GM21381 (cell line): ENCODE results near the gene ANGPTL7.
"Not testable (repeated sequence)": the region's sequence is repeated elsewhere in the genome, so short reads cannot be mapped to it uniquely, and the experiment has no call there.

Experiments used
- ATAC-seq: cut with Tn5 transposase; IDR thresholded peaks from one replicate; pipeline ENCODE4 v1.9.1; 2021; ENCODE audit warnings: mild to moderate bottlenecking, moderate library complexity; ENCODE audit not compliant: unreplicated experiment

ANGPTL7 gene, protein sequence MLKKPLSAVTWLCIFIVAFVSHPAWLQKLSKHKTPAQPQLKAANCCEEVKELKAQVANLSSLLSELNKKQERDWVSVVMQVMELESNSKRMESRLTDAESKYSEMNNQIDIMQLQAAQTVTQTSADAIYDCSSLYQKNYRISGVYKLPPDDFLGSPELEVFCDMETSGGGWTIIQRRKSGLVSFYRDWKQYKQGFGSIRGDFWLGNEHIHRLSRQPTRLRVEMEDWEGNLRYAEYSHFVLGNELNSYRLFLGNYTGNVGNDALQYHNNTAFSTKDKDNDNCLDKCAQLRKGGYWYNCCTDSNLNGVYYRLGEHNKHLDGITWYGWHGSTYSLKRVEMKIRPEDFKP

DNA sequence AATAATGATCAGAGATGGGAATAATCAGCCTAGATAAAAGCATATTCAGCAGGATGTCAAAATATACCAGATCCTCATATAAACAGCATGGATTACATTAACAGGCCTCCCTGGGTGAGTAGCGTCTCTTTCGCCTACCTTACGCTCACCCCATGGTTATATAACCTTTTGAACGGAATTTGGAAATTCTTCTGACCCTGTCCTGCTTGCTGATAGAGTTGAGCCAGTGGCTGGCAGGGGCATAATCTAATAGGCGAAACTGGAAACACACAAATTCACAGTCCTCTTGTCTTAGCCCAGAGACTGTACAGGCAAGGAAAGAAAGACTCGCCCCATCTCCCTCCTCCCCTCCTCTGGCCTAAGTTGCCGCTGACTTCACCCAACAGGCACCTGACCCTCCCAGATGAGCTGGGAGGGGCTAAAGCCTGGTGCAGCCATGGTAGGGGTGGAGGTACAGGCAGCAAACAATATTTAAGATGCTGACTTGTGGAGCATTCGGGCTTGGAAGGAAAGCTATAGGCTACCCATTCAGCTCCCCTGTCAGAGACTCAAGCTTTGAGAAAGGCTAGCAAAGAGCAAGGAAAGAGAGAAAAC is at the start of gene ANGPTL7:
ANGPTL7 (plus strand) TSS at position 498 of the 594 bp plus-strand sequence. CDS start 225 bp downstream, outside the sequence.
- no peak for ATAC-seq

DNA sequence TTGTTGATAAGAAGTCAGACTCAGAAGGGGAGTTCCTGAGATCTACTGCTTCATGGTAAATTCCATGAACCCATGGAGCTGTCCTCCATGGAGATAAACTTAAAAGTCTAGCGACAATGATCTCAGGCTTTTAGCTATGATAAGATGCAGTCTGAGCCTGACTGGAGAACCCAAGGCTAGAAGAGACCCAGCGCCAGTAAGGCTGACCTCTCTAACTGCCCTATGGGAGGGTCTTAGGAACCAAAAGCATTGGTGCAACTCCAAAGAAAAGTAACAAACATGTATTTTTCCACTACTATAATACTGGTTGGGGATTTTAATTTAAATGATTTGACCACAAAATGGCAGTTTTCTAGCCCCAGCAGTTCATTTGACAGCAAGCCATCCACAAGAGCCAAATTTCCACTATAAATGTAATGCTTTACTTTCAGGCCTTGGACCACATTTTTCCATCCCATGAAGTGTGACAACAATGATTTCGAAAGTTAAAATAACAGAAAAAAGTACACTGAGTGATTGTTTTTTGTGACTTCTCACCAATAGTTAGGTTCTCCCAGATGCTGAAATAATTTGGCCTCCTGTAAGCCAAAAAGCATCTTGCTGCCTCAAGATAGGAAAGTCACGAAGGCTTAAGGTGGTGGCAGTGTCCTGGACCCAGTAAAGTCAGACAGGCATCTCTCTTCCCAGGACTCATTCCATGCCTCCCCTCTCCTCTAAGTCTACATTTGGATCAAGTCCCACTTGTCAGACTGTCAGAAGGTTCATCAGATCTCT is 46.4 kb upstream of the ANGPTL7 start:
- no peak for ATAC-seq

DNA sequence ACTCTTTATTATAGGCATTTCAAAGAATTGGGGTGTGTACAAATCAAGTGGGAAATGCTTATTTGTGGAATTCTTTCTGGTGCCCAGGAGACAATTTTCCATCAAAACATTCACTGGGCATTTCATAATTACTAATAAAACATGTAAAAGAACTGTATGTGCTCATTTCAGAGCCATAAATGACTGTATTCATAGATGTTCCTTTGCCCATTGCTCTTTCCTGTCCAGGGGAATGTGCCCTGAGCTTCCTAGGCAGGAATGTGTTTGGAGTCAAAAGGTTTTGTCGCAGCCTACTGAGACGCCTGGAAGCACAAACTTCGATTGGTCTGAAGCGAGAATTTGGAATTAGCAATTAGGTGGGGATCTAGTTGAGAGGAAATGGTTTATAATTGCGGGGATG is 45.8 kb upstream of the ANGPTL7 start:
- no peak for ATAC-seq

DNA sequence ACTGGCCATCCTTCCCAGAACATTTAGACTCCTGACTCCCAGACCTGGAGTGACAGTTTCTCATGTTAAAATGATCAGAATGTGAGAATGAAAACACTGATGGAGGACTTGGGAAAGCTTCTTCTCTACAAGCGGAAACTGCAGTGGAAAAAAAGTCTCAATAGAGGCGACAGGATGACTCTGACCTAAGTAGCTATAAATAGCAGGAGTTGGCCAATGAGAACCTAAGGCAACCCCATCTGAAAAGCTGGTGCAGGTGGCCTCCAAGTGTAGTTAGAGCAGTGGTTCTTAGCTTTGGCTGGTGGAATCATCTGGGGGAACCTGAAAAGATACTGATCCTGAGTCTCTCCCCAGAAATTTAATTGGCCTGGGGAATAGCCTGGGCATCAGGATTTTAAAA is 45.2 kb upstream of the ANGPTL7 start:
- no peak for ATAC-seq

DNA sequence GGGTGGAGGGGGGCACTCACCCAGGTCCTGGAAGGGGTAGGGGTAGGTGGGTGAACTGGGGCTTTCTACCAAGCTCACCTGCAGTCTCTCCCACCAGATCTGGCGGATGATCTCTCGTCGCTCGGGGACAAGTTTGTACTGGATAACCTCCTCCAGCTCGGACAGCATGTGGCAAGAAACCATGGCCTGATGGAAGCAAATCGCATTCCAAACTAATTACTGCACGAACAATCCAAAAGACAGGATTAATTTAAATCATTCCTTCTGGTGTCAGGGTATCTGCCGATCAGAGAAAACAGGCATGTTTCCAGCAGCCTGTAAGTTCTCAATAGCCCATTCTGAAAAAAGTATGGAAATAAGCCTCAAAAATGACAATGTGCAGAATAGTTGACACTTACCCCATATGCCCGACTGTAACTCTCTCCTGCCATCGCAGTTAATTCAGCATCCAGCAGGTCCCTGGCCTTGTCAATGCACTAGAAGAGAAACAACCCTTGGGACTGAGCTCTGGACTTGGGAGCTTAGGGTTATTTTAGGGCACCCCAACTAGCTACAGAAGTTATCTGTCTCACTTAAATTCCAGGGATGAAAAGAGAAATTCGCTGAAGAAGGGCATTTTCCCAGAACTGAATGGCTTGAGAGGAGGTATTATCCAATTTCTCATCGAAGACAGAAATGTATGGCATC is 44.4 kb upstream of the ANGPTL7 start:
- no peak for ATAC-seq

DNA sequence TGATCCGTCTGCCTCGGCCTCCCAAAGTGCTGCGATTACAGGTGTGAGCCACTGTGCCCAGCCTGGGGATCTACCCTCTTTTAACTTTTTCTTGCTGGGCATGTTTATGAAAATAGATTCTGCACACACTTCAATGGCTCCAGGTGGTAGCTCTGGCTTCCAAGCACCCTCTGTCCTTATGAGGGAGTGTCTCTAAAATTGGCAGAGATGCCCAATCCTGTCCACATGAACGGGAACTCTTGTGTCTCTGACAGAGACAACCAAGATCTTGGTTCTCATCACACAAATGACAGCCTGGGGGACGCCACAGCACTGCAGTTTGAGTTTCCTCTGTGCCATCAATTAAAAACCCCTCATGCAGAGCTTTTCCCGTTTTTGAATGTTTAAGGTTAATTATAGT is 43.4 kb upstream of the ANGPTL7 start:
- ATAC-seq = no peak

DNA sequence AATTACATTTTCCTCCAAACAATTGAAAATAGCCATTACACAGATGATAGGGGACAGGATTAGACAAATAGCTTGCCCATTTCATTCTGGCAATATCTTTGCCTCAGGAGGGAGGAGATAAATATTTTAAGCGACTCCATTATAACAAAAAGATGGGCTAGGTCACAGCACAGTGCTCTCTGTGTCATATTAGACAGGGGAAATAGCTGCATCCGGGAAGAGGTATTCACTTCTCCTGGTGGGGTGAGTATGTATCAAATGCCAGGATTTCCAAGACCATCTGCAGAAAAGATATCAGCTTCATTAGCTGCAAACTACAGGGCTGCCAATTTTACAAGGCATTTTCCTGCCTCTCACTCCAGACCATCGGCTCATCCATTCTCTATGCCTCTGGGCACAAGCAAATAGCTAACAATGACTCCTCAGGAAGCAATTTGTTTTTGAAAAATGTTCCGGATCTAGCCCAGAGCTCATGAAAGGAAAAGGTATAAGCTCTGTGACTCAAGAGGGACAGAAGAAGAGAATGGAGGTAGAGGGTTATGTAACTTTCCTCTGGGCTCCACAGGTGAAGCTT is 41.9 kb upstream of the ANGPTL7 start:
- no peak for ATAC-seq

DNA sequence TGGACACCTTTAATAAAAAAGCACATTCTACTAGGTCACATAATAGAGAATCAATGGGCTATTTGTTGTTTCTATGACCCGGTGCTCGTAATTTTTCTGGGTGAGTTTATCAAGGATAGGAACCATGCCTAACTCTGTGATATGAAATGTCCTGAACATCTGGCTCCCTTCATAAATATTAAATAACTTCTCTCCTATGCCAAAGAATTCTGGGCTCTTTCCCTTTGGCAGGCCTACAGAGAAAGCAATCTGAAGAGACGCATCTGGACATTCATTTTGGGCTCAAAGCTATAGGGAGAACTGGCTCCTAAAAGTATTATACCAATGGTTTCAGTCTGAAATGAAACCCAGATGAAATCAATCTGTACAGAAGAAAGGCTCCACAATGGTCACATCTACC is 38.8 kb upstream of the ANGPTL7 start:
- no peak for ATAC-seq

DNA sequence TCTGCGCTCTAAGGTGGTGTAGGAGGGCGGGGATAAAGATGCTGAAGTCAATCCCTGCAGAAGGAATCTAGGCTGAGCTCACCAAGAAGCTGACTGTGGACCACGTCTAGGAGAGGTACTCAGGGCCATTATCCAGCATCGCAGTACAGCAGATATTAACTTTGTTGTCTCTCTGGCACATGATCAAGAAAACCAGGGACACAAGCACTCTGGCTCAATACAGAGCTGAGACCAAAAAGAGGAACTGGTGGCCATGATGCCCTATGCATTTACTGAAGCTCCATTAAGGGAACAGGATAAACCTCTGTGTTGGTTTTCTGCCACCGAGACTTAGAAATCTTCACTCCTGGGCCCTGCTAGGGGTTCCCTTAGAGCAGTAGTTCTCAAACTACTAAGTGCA is 38.0 kb upstream of the ANGPTL7 start:
- ATAC-seq = no peak

DNA sequence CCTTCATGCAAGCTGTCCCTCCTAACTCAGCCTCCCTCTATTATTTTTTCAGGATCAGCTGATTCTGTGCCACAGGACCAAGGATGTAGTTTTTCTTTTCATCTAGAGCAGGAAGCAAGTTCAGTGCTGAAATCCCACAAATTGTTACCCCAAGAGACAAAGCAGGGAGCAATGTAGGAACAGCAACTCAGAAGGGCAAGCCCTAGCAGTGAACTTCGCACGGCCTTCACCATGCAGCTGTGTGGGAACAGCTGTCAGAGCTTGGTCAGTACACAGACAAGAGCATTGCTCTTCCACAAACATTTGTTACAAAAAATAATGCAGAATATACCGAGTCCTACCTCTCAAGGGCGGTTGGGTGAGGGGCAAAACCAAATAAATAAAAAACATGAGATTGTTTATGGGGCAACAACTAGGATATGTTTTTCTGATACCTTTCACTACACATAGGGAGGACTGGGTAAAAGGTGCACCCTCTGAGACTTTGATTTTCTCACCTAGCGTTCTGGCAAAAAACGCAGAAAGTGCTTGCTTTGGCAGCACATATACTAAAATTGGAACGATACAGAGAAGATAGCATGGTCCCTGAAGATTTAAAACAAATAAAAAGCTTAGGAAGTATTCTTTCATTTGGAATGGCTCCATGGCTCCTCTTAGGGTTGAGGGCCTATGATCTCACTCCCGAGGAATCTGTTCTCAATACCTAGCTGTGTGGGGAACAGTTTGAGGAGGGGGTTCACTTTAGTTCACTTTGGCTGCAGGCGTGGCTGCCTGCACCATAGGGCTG is 37.1 kb upstream of the ANGPTL7 start:
- no peak for ATAC-seq

DNA sequence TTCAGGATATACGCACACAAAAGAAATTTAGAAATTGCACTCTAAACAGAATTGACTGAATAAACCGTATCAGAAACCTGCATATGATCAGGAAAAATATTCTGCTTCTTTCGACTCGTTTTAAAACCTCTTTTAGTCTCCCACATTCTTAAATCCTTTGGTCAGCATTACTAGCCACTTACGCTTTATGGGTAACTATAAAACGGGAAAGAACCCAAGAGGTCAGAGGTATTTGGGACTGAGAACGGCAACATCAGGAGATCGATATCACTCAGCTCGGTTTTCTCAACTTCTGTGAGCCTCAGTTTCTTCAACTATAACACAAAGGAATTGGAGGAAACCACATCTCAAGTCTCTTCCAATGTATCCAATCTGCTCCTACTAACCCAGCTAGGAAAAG is 36.4 kb upstream of the ANGPTL7 start:
- ATAC-seq = no peak

DNA sequence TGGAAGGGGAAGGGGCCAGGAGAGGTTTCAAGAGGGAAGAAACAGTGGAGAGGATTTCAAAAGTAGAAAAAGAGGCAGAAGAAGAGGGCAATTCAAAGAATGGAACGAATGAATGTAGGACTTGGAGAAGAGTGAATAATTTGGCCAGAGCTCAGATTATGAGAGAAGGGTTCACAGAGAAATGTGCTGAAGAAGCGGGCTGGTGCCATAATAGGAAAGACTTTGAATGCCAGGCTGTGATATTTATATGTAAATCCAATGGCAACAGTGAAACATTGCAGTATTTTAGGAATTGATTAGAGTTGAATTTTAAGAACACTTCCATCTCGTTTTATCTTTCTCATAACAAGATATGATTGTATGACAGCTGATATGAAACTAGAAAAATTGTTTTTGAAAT is 36.0 kb upstream of the ANGPTL7 start:
- ATAC-seq = no peak

DNA sequence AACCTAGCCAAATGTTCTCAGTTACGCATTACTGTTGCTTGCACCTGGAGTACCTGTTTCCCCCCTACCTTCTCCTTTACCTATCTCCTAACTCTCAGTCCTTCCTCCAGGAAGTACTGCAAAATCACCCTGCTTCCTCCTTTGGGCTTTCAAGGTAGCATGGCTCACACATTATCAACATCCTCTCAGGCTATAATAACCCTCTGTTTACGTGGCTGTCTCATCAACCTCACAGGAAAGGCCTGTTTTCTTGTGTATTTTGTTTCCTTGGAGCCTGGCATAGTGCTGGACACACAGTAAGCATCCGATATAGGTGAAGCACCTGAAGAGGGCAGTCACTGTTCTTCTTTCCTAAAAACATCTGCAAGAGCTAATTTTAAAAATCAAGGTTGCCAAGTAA is 32.7 kb upstream of the ANGPTL7 start:
- no peak for ATAC-seq

DNA sequence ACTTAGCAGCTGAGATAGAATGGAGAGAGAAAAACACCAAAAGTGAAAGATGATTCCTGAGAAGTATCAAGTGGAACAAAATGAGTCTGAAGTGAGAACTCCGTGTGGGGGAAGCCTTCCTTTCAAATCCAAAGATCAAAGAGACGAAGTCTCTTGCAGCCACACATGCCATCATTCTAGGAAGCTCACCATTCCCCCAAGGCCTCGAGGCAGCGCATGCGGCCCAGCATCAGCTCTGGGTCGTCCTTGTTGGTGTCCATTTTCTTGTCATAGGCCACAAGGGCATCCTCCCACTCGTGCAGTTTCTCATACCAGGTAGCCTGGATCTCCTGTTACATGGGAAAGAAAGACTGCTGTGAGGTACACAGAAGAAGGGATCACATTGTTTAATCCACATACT is 32.2 kb upstream of the ANGPTL7 start:
- no peak for ATAC-seq

DNA sequence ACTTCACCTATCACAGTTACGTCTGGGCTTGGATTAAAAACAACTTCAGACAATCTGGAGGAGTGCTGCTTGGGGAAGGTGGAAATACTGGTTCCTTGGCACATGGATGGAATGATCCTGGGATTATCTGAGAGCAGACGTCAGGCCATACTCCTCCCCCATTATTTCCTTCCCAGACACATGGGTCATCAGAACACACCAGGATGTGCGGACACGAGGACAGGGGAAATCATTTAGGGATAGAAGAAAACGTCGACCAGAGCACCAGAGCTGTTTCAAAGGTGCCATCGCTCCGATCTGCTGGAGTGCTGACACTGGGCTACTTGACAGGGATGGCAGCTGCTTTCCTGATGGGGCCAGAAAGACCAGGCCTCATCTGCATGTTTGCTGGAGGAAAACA is 31.8 kb upstream of the ANGPTL7 start:
- ATAC-seq = no peak

DNA sequence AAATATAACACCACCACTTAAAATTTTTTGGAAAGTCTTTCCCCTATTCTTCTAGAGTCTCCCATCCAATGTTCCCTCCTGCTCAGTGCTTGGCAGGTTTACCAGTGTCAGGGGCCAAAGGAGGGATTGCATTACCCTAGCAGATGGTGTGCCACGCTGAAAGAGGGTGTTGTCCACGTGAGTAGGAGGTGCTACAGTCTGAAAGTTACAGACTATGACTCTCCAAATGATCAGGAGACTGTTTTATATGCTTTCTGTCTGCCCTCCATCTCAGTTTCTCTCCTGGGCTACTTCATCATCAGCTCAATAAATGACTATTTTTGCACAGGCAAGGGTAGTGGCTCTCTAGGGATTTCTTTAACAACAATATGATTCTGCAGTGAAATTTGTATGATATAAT is 31.3 kb upstream of the ANGPTL7 start:
- ATAC-seq = no peak

DNA sequence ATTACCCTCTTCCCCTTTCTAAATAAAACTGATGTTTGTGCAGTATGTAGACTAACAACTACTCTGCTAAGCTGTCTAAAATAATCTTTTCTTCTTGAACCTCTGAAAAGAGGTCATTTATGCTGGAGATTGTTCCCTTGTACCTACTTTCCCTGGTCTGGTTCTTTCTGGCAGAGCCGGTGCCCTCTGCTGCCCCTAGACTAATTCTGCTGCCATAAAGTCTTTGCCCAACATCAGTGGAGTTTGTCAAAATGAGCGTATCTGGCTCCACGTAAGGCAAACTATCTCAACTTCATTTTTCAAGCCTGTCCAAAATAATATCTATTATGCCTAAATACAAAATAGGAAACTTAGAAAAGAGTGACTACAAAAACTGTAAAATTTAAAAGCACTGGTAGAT is 30.9 kb upstream of the ANGPTL7 start:
- no peak for ATAC-seq

DNA sequence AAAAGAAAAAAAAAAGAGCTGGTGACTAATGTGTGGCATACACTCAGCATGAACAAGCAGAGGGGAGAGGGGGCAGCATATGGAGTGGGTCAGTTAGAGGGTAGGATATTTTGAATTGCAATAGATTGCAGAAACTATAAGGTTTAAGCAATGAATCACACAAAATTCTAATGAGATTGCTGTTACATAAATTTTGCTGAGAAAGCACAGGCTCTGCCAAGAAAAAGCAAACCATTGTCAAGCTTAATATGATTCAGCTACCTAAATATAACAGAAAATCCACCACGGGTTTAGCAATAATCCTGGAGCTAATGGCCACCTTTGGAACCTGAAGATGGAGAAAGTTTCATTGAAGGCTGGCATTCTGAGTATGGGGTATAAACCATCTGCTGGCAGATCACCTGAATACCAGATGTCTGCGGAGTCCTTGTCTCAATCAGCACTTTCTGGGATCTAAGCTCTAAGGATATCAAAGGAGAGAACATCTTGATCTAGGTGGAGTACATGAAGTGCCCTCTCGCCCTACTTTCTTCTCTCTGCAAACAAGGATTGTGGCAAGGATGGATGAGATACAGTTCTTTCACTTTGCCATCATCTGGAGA is 30.3 kb upstream of the ANGPTL7 start:
- no peak for ATAC-seq

DNA sequence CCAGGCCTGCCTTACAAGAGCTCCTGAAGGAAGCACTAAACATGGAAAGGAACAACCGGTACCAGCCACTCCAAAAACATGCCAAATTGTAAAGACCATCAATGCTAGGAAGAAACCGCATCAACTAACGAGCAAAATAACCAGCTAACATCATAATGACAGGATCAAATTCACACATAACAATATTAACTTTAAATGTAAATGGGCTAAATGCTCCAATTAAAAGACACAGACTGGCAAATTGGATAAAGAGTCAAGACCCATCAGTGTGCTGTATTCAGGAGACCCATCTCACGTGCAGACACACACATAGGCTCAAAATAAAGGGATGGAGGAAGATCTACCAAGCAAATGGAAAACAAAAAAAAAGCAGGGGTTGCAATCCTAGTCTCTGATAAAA is 26.4 kb upstream of the ANGPTL7 start:
- ATAC-seq = not testable (repeated sequence)

DNA sequence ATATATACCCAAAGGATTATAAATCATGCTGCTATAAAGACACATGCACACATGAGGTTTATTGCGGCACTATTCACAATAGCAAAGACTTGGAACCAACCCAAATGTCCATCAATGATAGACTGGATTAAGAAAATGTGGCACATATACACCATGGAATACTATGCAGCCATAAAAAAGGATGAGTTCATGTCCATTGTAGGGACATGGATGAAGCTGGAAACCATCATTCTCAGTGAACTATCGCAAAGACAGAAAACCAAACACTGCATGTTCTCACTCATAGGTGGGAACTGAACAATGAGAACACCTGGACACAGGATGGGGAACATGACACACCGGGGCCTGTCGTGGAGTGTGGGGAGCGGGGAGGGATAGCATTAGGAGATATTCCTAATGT is 22.4 kb upstream of the ANGPTL7 start:
- ATAC-seq = not testable (repeated sequence)
